B cell (primary cell): ENCODE results near the gene RAB6A.

Source experiments
- CTCF ChIP-seq: fragments of 200-600 bp; IDR thresholded peaks from one replicate; pipeline ENCODE4 v1.8.0; 2022; ENCODE audit warnings: antibody characterized with exemption, mild to moderate bottlenecking
- EZH2 ChIP-seq: IDR thresholded peaks from 2 replicates; pipeline ENCODE4 v1.6.1; 2012; ENCODE audit warnings: borderline replicate concordance, low read depth, mild to moderate bottlenecking, moderate library complexity, low read length; ENCODE audit not compliant: insufficient read depth, poor library complexity, severe bottlenecking

- no peak for TF ChIP-seq CTCF
- TF ChIP-seq EZH2, result no peak
Observed at GRCh38 chr11:73633999-73634398, 126.9 kb downstream of the RAB6A start.
